Measurements from ENCODE around the gene TRMT2A.

TRMT2A gene

GRCh38 chr22:20062043-20062765 lies 54.8 kb downstream of the TRMT2A start:
- DNase-seq: no peak

All from SW 1271 (cell line).